Suprapubic skin (tissue), 3 donors: ENCODE measurements around the gene WDFY1.

ENCODE experiments used
- CTCF ChIP-seq, 2 donors: fragments of 200-600 bp in 1 of 2; fragments of 450-650 bp in 1 of 2; sonication (generic) in 1 of 2; IDR thresholded peaks; one replicate each; pipeline ENCODE4 v1.5.1; 2016 to 2019; ENCODE audit warnings: antibody characterized with exemption in 2 of 2, mild to moderate bottlenecking in 1 of 2, moderate library complexity in 1 of 2
- POLR2AphosphoS5 ChIP-seq, 3 donors: sonication (generic); formaldehyde crosslinking; IDR thresholded peaks; one replicate each; pipeline ENCODE4 v1.6.1; 2017; ENCODE audit warnings: antibody characterized with exemption in 3 of 3

GRCh38 chr2:223954401-223954800 is 9.3 kb upstream of the WDFY1 start:
- TF ChIP-seq CTCF (IDR thresholded peaks at IDR 0.05) (no peak), POLR2AphosphoS5 (IDR thresholded peaks at IDR 0.05) (no peak)
